NT2/D1 (cell line): ENCODE results near the gene SWI5.

Source experiments
- SUZ12 ChIP-seq: IDR thresholded peaks from 2 replicates; pipeline ENCODE4 v1.6.1; 2011; ENCODE audit not compliant: insufficient read length, insufficient read depth; ENCODE audit errors: extremely low read depth
- YY1 ChIP-seq: IDR thresholded peaks from 2 replicates; pipeline ENCODE4 v1.6.1; 2011; ENCODE audit not compliant: insufficient read length, insufficient read depth
- ZNF274 ChIP-seq: IDR thresholded peaks from 2 replicates; pipeline ENCODE4 v1.6.1; 2011; ENCODE audit warnings: mild to moderate bottlenecking, low read depth, low read length

GRCh38 chr9:128262687-128263086, 13.4 kb upstream of the SWI5 start:
- no peak for TF ChIP-seq ZNF274
- TF ChIP-seq SUZ12: no peak
- no peak for TF ChIP-seq YY1
